K562 (cell line): ENCODE measurements around the gene ZNF428. TPM values are rescaled to one million over a fixed set of nuclear protein-coding genes. Genes with fewer than 3 reads are reported as not detected.

Experiments used
- CEBPB ChIP-seq: fragments of 450-650 bp; IDR thresholded peaks from 2 replicates; pipeline ENCODE4 v1.6.1; 2016; ENCODE audit warnings: missing genetic modification characterization, missing compliant biosample characterization
- ETV6 ChIP-seq, 3 experiments: fragments of 150-350 bp in 1 of 3; sonication (generic) in 1 of 3; formaldehyde crosslinking in 1 of 3; IDR thresholded peaks; 2 replicates each; pipeline versions ENCODE4 v1.6.1 to v1.8.0; 2014 to 2022; ENCODE audit warnings: borderline replicate concordance in 2 of 3, low read depth in 2 of 3, antibody characterized with exemption in 1 of 3, low read length in 1 of 3, mild to moderate bottlenecking in 1 of 3, missing genetic modification reagents in 1 of 3
- PPARD ChIP-seq: fragments of 250-450 bp; sonication (Bioruptor Pico); IDR thresholded peaks from 2 replicates; pipeline ENCODE4 v1.8.0; 2022; ENCODE audit warnings: inconsistent platforms, mild to moderate bottlenecking, moderate library complexity
- ZBTB17 ChIP-seq: fragments of 450-650 bp; formaldehyde crosslinking; IDR thresholded peaks from 2 replicates; pipeline ENCODE4 v1.4.0; 2020; ENCODE audit warnings: mild to moderate bottlenecking
- polyA plus RNA-seq, 8 experiments: library from polyadenylated mRNA; depleted of rRNA in 4 of 8; stranded (reverse) in 5 of 8; unstranded in 3 of 8; fragments of >200 nt; fragmentation: Nextera tagmentation in 2 of 8; fragmentation: Illumina TruSeq in 1 of 8; extraction: Ambion mirVana in 2 of 8; extraction: Trizol in 1 of 8; gene quantifications; 2 replicates each; pipeline versions ENCODE4 v1.2.1 to v1.2.3, GENCODE V29; 2011 to 2014; ENCODE audit warnings: inconsistent platforms in 1 of 8, missing spikeins in 1 of 8
- total RNA-seq, 7 experiments: library from RNA; depleted of rRNA in 6 of 7; stranded (reverse); fragments of >200 nt in 6 of 7; fragmentation: Illumina TruSeq in 2 of 7; extraction: Trizol in 2 of 7; gene quantifications; 2 replicates each; pipeline versions ENCODE4 v1.2.1 to v1.2.3, GENCODE V29; 2011 to 2021; ENCODE audit warnings: low replicate concordance in 1 of 7
- TF ChIP-seq, protein P1 (sequence below): fragments of 200-600 bp; sonication (generic); IDR thresholded peaks from one replicate; pipeline ENCODE4 v1.6.1; 2012; ENCODE audit warnings: mild to moderate bottlenecking, low read depth, low read length, inconsistent platforms

ZNF428 gene
- total and polyA plus RNA-seq, 9 of the 15 experiments (the other 6 are each of a cell fraction or from before 2014, with no cell fraction given) = 0.15 to 85.7 (median 15.9) TPM

DNA sequence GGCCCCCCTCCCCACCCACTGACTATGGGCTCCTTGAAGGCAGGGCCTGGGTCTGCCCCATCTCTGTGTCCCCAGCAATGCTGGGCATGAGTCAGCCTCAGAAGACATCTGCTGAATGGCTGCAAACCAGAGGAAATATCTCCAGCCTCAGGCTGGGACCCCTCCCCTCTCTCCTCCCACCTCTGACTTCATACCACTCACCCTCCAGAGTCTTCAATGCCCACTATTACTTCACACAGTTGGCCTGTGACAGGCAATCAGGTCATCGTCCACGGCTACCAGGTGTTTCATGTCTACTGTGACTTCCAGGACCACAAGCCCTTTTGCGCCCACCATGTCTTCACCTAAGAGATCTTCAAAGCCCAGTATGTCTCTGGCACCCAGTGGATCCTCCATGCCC is 7.6 kb downstream of the ZNF428 start, which contains the start of gene SRRM5 (continued):
- TF ChIP-seq, protein P1, sequence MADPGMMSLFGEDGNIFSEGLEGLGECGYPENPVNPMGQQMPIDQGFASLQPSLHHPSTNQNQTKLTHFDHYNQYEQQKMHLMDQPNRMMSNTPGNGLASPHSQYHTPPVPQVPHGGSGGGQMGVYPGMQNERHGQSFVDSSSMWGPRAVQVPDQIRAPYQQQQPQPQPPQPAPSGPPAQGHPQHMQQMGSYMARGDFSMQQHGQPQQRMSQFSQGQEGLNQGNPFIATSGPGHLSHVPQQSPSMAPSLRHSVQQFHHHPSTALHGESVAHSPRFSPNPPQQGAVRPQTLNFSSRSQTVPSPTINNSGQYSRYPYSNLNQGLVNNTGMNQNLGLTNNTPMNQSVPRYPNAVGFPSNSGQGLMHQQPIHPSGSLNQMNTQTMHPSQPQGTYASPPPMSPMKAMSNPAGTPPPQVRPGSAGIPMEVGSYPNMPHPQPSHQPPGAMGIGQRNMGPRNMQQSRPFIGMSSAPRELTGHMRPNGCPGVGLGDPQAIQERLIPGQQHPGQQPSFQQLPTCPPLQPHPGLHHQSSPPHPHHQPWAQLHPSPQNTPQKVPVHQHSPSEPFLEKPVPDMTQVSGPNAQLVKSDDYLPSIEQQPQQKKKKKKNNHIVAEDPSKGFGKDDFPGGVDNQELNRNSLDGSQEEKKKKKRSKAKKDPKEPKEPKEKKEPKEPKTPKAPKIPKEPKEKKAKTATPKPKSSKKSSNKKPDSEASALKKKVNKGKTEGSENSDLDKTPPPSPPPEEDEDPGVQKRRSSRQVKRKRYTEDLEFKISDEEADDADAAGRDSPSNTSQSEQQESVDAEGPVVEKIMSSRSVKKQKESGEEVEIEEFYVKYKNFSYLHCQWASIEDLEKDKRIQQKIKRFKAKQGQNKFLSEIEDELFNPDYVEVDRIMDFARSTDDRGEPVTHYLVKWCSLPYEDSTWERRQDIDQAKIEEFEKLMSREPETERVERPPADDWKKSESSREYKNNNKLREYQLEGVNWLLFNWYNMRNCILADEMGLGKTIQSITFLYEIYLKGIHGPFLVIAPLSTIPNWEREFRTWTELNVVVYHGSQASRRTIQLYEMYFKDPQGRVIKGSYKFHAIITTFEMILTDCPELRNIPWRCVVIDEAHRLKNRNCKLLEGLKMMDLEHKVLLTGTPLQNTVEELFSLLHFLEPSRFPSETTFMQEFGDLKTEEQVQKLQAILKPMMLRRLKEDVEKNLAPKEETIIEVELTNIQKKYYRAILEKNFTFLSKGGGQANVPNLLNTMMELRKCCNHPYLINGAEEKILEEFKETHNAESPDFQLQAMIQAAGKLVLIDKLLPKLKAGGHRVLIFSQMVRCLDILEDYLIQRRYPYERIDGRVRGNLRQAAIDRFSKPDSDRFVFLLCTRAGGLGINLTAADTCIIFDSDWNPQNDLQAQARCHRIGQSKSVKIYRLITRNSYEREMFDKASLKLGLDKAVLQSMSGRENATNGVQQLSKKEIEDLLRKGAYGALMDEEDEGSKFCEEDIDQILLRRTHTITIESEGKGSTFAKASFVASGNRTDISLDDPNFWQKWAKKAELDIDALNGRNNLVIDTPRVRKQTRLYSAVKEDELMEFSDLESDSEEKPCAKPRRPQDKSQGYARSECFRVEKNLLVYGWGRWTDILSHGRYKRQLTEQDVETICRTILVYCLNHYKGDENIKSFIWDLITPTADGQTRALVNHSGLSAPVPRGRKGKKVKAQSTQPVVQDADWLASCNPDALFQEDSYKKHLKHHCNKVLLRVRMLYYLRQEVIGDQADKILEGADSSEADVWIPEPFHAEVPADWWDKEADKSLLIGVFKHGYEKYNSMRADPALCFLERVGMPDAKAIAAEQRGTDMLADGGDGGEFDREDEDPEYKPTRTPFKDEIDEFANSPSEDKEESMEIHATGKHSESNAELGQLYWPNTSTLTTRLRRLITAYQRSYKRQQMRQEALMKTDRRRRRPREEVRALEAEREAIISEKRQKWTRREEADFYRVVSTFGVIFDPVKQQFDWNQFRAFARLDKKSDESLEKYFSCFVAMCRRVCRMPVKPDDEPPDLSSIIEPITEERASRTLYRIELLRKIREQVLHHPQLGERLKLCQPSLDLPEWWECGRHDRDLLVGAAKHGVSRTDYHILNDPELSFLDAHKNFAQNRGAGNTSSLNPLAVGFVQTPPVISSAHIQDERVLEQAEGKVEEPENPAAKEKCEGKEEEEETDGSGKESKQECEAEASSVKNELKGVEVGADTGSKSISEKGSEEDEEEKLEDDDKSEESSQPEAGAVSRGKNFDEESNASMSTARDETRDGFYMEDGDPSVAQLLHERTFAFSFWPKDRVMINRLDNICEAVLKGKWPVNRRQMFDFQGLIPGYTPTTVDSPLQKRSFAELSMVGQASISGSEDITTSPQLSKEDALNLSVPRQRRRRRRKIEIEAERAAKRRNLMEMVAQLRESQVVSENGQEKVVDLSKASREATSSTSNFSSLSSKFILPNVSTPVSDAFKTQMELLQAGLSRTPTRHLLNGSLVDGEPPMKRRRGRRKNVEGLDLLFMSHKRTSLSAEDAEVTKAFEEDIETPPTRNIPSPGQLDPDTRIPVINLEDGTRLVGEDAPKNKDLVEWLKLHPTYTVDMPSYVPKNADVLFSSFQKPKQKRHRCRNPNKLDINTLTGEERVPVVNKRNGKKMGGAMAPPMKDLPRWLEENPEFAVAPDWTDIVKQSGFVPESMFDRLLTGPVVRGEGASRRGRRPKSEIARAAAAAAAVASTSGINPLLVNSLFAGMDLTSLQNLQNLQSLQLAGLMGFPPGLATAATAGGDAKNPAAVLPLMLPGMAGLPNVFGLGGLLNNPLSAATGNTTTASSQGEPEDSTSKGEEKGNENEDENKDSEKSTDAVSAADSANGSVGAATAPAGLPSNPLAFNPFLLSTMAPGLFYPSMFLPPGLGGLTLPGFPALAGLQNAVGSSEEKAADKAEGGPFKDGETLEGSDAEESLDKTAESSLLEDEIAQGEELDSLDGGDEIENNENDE = no peak
- TF ChIP-seq ZBTB17 (no peak), CEBPB (tag) (no peak), PPARD (CRISPR knock-in tag) (no peak), ETV6 (IDR thresholded peaks at IDR 0.05; ENCODE audit: borderline replicate concordance in 1 of 2, low read depth in 2 of 2, low read length in 1 of 2) (no peak), ETV6 (CRISPR knock-in tag; IDR thresholded peaks at IDR 0.05; ENCODE audit: borderline replicate concordance) (no peak)
